ENCODE data around the gene DPYSL5.
"Not testable (repeated sequence)": the region's sequence is repeated elsewhere in the genome, so short reads cannot be mapped to it uniquely, and the experiment has no call there.

DPYSL5 gene

DNA sequence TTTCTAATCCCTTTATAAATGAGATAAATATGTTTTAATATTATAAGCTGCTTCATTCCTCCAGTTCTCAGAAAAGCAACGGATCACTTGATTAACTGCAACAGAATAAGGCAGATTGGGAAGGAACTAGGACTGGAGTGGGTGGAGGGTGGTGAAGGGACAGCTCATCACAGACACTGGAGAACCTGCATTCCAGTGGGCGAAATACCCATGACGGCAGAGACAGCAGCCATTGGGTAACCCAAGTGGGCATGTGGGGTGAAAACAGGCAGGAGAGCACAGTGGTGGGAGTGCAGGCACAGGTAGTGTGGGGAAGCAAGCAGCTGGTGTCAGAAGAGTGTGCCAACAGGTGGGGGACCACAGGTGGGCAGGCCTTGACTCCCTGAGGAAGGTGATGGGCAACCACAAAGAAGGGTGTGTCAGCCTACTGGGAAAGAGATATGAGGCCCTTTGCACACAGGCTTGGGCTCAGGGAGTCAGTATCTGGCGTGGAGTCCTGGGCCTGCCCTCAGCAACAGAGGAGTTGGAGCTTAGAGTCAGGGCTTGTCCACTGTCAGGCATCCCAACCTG is 27.2 kb downstream of the DPYSL5 start:
- no peak for DNase-seq (ENCODE audit: low read depth in 2 of 2)

DNA sequence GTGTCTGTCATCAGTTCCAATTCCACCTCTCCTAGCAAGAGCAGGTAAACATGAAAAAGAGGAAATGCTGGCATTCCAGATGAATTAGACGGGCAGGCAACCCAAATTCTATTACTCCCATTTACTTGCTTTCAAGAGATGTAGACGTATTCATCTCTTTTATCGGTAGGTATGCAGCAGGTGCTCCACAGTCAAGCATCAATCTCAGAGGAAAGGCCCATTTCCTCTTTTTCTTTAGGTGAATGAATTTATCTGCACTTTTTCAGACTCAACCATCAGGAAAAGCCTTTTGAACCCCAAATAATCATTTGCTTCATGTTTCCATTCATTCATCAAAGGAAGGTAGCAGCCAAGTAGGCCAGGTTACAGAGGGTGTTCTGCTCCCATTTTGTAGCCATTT is 27.9 kb downstream of the DPYSL5 start:
- no peak for DNase-seq (ENCODE audit: low read depth in 2 of 2)

DNA sequence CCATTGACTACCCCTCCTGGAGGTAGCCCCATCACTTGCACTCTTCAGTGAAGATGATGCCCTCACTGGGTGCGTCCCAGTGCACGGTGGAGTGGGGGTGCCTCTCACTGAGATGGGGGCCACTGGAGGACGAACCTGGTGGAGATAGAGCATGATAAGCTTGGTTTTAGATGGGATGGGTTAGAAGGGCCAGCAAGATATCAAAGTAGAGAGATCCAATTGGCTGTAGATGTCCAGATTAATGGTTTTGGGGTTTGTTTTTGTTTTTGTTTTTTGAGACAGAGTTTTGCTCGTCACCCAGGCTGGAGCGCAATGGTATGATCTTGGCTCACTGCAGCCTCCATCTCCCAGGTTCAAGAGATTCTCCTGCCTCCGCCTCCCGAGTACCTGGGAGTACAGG is 28.3 kb downstream of the DPYSL5 start:
- no peak for DNase-seq (ENCODE audit: low read depth in 2 of 2)

DNA sequence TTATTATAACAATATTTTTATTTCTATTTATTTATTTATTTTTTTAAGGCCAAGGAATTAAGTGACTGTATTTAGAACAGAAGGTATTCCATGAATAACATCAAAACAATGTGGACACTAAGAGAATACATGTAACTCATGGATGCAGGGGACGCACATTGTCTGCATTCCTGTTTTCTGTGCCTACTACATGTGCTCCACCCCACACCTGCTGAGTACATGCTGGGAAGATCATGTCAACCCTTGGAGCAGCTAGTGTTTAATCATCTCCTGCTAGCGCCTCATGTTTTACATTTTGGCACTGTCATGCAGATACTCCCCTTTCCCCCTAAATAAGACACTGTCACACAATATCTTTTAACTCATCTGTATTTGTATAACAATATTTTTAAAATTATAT is 29.3 kb downstream of the DPYSL5 start:
- no peak for DNase-seq (ENCODE audit: low read depth in 2 of 2)

DNA sequence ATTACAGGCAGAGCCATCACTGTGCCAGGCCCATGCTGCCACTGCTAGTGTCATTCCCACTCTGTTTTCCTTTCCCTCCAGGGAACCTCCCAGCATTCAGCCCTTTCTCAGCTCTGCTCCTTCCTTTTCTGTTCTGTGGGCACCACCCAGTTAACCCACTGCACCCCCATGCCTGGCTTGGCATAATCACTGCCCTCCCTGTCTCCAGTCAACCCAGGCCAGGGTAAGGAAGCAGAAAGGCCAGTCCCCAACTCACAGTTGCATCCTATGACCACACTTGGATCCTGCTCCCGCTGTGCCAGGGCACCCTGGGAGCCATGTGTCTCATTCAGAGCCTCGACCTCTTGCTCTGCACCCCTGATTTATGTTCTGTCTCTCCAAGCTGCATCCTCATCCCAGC is 32.2 kb downstream of the DPYSL5 start:
- no peak for DNase-seq (ENCODE audit: low read depth in 2 of 2)

DNA sequence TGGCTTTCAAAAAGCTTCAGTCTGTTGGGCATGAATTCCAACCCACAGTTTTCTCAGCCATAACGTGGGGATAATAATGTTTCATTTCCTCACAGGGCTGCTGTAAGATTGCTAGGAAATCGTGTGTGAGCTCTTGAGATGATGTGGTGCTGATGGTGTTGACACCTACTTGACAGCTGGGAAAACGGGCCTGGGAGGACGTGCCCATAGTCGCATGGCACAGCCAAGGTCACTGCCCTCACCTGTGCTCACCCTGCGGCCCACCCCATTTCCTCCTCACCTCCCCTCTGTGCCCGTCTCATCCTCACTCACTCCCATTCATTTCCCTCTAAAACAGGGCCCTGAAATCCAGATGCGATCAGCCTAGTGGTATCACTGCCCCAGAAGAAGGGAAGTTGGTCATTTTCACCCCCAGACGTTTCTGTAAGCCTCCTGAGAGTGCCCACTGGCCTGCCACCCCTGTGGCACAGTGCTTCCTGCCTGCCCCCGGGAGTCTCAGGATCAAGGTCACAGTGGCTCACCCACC is 33.0 kb downstream of the DPYSL5 start:
- no peak for DNase-seq (ENCODE audit: low read depth in 2 of 2)

DNA sequence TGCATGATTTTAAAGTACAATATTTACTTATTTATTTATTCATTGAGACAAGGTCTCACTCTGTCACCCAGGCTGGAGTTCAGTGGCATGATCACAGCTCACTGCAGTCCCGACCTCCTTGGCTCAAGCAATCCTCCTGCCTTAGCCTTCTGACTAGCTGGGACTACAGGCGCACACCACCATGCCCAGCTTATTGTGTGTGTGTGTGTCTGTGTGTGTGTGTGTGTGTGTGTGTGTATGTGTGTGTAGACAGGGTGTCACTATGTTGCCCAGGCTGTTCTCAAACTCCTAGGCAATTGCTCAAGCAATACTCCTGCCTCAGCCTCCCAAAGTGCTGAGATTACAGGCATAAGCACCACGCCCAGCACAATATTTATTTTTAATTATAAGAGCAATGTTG is 34.3 kb downstream of the DPYSL5 start:
- DNase-seq (ENCODE audit: low read depth in 2 of 2), result not testable (repeated sequence)

DNA sequence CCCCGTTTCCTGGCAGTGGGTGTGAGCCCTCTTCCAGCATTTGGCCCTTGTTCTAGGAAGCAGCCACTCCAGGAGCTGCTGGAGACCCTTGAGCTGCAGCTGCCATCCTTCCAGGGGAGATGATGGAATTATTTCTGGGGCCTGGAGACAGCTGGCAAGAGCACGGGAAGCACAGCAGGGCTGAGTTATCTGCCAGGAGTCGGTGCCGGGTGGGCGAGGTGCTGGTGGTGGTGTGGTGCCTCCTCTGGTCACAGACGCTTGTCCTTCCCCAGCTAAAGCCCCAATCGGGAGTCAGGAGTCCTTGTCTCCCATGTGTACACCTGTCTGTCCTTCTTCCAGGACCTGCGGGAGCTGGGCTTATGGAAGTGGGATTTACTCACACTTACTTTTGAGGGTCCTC is 36.0 kb downstream of the DPYSL5 start:
- DNase-seq (ENCODE audit: low read depth in 2 of 2), result no peak

DNA sequence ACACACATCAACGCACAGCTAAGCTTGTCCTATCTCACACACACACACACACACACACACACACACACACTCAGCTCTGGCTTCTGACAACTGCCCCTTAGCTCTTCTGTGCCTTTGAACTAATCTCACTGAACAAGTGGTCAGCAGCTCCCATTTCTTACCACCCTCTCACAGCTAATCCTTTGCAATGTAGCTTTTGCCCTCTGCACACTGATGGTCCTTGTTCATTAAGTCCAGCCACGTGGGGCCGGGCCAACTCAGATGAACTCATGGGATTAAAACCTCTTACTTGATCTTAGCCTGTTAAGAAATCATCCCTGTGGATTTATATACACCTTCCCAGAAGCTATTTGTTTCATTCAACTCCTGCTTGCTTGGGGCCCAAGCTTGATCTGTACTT is 36.6 kb downstream of the DPYSL5 start:
- DNase-seq (ENCODE audit: low read depth in 2 of 2), result no peak

DNA sequence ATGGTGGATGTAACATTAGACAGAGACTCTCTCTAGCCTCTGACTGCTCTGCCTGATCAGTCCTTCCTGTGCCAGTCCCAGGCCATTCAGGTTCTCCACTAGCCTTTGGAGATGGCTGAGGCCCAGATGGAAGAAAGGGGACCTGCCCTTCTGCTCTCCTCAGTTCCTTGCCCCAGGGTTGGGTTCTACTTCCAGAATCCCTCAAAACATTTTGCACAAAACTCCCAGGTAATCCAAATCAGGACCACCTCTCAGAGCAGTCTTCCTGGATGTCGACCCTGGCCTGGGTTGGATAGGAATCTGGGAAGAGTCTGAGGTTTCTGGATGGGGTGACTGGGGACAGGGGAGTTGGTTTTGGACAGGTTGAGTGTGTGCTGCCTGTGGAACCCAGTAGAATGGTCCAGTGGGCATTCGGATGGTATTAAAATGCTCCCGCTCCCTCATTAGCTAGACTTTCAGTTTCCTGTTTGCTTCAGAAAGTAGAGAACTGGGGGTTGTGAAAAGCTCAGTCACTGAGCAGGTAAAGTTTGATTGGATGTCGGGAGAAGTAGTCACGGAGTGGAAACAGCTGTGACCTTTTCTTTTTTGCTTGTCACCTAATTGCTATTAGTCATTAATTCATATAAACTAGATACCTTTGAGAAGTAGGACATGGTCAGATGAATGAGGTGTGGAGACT is 37.9 kb downstream of the DPYSL5 start:
- DNase-seq (ENCODE audit: low read depth in 2 of 2), result no peak

DNA sequence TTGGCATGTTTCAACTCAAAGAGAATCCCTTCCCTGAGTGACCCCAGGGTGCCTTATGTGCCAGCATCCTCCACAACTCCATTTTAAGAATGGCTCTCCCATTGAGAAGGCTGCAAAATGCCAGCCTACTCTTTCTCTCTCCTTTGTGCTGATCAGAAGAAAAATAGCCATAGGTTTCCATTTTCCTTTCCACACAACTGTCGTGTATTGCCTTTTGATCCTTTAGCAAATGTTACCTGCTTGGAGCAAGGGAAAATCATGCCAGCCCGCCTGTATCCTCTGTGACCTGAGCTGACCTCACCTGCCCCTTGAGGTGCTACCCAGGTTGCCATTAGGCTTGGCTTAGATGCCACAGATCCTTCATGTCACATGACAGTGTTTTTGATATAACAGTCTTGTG is 38.8 kb downstream of the DPYSL5 start:
- DNase-seq (ENCODE audit: low read depth in 2 of 2), result no peak

DNA sequence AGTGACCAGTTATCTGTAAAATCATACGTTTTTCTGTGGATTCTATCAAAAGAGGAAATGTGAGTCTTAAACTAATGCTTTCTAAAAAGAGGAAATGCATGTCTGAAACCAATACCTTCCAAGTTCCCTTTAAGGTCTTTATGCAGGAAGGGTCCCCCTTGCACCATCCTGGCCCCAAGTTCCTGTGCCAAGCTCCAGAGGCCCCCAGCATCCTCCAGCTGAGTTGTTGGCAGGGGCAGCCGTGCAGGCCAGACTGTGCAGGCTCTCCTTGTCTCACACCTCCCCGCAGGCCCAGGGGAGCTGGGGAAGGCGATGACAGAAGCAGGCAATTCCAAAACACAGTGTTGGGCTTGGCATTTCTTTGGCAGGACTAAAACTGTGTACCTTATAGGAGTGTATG is 39.2 kb downstream of the DPYSL5 start:
- no peak for DNase-seq (ENCODE audit: low read depth in 2 of 2)

DNA sequence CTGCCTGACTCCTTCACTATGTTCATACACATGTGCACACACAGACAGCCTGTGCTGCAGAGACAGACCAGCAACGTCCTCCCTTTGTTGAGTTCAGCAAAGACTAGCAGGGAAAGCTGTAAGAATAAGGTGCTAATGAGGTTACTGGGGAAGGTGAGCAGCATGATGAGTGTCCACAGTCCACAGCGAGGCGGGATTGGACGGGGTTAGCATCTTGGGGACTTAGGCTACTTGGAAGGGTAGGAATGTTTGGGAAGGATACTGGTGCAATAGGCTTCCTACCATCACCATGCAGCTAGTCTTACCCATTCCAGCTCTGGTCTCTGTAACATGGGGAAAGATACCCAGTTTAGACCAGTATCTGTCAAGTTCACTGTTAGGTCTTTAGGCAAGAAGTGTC is 41.9 kb downstream of the DPYSL5 start:
- DNase-seq (ENCODE audit: low read depth in 2 of 2), result no peak

DNA sequence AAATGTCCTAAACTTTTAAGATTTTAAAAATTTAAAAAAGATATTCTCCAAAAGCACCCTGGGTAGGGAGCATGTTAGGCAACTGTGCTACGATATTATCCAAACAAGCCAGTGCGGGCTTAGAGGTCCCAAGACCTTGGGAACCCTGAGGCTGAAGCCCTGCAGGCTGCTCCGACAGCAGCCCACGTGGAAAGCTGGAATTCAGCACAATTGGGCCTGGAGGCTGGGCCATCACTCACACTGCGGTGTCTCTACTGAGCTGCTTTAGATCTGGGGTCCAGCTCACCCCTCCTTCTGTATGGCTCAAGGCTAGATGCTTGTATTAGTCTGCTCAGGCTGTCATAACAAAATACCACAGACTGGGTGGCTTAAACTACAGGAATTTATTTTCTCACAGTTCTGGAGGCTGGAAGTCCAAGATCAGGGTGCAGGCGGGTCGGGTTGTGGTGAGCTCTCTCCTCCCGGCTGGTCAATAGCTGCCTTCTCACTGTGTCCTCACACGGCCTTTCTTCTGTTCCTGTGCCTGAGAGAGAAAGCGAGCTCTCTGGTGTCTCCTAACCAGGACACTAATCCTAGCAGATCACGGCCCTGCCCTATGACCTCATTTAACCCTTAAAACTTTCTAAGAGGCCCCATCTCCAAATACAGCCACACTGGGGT is 42.5 kb downstream of the DPYSL5 start:
- no peak for DNase-seq (ENCODE audit: low read depth in 2 of 2)

DNA sequence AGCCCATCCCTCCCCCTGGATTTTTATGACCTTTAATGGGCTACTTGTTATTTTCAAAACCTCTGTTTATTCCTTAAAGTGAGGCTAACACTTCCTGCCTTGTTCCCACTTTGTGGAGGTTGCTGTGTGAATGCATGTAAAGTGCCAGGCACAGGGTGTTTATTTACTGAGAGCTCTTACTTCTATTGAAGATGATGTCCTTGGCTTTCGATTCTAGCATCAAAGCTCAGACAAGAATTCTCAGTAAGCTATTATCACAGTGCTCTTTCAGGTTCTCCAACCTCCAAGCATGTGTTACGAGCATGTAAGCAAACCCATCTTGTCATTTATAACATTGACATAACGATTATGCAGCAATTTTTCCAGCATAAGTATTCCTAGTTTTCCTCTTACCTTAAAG is 44.2 kb downstream of the DPYSL5 start:
- no peak for DNase-seq (ENCODE audit: low read depth in 2 of 2)

DNA sequence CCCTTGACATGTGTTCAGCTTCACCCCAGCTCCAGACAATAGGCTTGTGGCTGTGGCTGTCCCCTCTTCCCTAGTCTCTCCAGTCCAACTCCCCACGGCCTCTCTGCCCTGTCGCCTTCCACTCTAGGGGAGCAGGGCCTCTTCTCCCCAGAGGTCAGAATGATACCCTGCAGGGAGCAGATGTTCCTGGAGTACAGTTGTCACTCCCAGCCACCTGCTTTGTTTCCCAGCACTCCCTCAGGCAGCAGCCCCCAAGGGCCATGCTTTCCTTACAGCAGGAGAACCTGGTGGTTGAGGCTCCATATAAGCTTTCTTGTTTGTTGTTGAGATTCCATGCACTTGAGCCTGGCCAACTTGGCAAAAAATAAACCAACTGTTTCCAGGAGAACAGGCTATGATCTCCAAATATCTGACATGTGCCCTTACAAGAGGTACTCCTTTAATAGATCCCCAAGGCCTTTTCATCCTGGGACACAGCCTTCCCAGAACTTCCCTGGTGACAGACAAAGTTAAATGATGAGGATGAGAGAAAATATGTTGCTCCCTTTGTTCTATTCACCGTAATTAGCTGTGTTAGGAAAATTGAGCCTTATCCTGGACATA is 45.1 kb downstream of the DPYSL5 start:
- DNase-seq (ENCODE audit: low read depth in 2 of 2), result no peak

DNA sequence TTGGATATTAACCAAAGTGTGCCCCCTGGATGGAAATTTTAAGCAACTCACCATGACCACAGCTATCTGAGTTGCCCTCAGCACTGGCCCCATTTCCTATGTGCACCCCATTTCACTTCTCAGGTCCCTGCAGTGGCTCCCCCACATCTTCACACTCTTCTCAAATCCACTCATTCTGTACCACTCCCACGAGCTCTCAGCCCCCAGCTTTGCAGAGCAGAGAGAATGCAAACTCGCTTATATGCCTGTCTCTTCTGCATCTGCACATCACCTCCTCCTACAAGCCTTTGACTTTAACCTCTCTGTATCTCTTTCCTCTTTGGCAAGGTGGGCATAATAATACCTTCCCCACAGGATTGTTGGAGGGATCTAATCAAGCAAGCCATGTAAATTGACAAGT is 46.2 kb downstream of the DPYSL5 start:
- no peak for DNase-seq (ENCODE audit: low read depth in 2 of 2)

DNA sequence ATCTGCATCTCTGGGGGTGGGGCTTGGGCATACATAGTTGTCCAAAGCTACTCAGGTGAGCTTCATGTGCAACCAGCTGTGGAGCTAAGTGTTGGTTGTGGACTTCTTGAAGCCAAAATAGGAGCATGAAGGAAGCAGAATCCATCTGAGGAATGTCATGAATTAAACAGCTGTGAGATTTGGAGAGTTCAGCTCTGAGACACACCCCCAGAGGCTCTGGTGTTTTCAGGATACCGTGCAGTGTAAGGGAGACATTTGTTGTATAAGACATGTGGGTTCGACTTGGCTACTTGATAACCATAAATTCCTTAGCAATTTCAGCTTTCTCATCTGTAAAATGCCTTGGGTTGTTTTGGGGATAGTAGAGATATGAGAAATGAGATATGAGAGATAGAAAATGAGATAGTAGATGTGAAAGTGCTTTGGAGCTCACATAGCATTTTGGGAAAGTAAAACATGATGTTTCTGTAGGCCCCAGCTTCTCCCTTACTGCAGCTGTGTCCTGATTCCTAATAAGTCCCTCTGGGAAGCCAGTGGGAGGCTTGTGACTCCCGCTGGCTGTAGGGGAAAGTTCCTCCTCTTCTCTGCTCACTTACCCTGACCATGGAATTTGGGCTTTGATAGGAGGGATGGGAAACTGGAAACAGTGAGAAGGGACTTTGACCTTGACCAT is 50.0 kb downstream of the DPYSL5 start:
- no peak for DNase-seq (ENCODE audit: low read depth in 2 of 2)

DNA sequence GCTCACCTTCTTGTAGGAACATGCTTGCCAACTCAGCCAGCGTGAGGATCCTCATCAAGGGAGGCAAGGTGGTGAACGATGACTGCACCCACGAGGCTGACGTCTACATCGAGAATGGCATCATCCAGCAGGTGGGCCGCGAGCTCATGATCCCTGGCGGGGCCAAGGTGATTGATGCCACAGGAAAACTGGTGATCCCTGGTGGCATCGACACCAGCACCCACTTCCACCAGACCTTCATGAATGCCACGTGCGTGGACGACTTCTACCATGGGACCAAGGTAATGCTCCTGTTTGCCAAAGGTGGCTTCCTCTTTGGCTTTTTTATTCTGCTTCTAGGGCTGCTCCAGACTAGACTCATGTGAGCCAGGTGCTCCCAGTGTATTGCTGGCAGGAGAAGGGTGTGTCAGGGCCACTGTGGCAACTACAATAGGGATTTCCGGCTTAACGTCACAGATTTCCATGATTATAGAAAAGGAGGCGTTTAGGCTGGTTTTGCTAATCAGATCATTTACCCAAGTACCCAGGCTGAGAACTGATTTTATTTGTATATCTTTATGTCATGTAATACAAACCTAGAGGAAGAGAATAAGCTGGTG is 50.6 kb downstream of the DPYSL5 start:
- DNase-seq (ENCODE audit: low read depth in 2 of 2), result no peak

DNA sequence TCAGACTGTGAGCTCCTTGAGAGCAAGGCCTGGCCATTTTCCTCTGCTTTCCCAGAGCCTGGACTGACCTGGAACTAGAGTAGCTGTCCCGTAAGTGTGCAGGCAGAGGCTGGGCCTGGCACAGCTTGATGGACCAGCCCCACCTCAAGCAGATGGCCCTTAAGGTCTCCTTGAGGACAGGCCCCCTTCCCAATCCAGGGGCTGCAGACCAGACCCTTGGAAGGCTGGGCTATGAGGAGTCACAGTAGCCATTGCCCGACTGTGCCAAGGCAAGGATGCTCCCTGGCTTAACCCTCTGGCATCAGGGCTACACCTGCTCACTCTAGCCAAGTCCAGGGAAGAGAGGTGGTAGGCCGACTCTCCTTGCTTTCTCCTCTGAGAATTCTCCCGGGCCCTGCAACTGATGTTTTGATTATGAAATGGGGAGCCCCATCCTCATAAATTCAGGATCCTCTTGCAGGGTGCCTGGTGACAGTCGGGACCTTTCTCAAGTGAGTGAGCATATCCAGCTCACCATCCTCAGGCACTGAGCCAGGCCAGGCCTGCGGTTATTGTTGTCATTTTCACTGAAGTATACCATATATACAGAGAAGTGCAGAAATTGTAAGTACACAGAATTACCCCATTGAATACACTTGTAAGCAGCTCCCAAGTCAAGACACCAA is 51.7 kb downstream of the DPYSL5 start:
- no peak for DNase-seq (ENCODE audit: low read depth in 2 of 2)

DNA sequence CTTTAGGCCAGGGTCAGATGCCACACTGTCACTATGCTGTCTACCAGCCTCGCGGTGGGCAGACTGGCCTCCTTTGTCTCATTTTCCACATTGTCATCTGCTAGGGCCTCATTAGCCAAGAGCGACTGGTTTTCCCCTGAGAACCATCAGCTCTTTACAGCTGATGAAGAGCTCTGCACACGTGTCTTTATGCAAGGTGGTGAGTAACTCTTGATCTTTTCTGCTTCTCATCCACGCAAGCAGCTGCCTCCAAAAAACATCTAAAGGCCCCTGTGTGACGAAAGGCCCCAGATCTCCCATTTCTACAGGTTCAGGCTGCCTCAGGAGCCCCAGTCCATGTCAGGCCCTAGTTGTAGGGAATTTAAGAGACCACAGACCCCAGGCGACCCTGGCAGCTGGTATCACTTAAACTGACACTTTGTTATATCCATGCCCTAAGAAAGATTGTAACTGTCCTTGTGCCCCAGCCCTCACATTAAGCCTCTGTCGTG is 52.9 kb downstream of the DPYSL5 start:
- DNase-seq (ENCODE audit: low read depth in 2 of 2), result no peak

Data from stimulated activated CD8-positive, alpha-beta memory T cell treated with anti-CD3 and anti-CD28 coated beads, Interleukin-7, amount 100 ng/mL, for 1 hour (primary cell).